Cardiac muscle cell (in vitro differentiated cells and primary cell): ENCODE results near the gene UBLCP1. TPM values are rescaled to one million over a fixed set of nuclear protein-coding genes. Genes with fewer than 3 reads are reported as not detected.
"Not testable (repeated sequence)": the region's sequence is repeated elsewhere in the genome, so short reads cannot be mapped to it uniquely, and the experiment has no call there.

Experiments
- DNase-seq, 2 donors: peaks; one replicate each; pipeline versions ENCODE4 v3.0.0 to v3.0.0-alpha.2; 2010 to 2017; ENCODE audit warnings: low read depth in 1 of 2, low spot score in 1 of 2
- H3K27ac ChIP-seq: fragments of 200-600 bp; sonication (generic); 2 replicates; pipeline ENCODE4 v1.5.1; 2016
- H3K27me3 ChIP-seq: fragments of 200-600 bp; sonication (generic); 2 replicates; pipeline ENCODE4 v1.6.0; 2016; ENCODE audit warnings: control low read depth
- H3K36me3 ChIP-seq: fragments of 200-600 bp; sonication (generic); 2 replicates; pipeline ENCODE4 v1.5.1; 2016; ENCODE audit warnings: control low read depth
- H3K4me1 ChIP-seq: fragments of 200-600 bp; sonication (generic); 2 replicates; pipeline ENCODE4 v1.8.1; 2017; ENCODE audit warnings: low read depth, mild to moderate bottlenecking, mixed run types
- H3K4me3 ChIP-seq: fragments of 200-600 bp; sonication (generic); 2 replicates; pipeline ENCODE4 v1.5.1; 2016; ENCODE audit warnings: mild to moderate bottlenecking
- H3K9me3 ChIP-seq: fragments of 200-600 bp; sonication (generic); 2 replicates; pipeline ENCODE4 v1.5.1; 2017; ENCODE audit warnings: low read depth, mild to moderate bottlenecking, control low read depth
- CTCF ChIP-seq: IDR thresholded peaks from 2 replicates; pipeline ENCODE4 v1.5.1; 2012; ENCODE audit warnings: low read depth, mild to moderate bottlenecking, low read length
- polyA plus RNA-seq: library from polyadenylated mRNA; unstranded; fragments of >200 nt; fragmentation: Nextera tagmentation; extraction: Ambion mirVana; gene quantifications from 2 replicates; pipeline ENCODE4 v1.2.1, GENCODE V29; 2016
- total RNA-seq: library from RNA; depleted of rRNA; stranded (reverse); fragments of >200 nt; gene quantifications from 2 replicates; pipeline ENCODE4 v1.2.3, GENCODE V29; 2016

UBLCP1 gene
- total and polyA plus RNA-seq, 2 experiments from 2014 or later: 12.2 to 30.5 TPM

- Histone ChIP-seq H3K27me3 (peaks cover 33% of the 10 kb centered on the region), H3K36me3 (no peaks in the 10 kb centered on the region)
Measured at GRCh38 chr5:159230657-159231056, 32.4 kb upstream of the UBLCP1 start.

GRCh38 chr5:159231167-159231566 lies 31.9 kb upstream of the UBLCP1 start:
- H3K4me3 ChIP-seq: no peak overlapping the region
- no peaks in the 10 kb centered on the region for H3K9me3 ChIP-seq
- no peaks in the 10 kb centered on the region for H3K36me3 ChIP-seq
- no peak for TF ChIP-seq CTCF
- H3K27me3 ChIP-seq: peaks cover 31% of the 10 kb centered on the region
- H3K27ac ChIP-seq: no peak overlapping the region
- no peaks in the 10 kb centered on the region for H3K4me1 ChIP-seq
- DNase-seq: peak in 1 of 2 donors; percentile 86

More at GRCh38 chr5:159230657-159231056, 32.4 kb upstream of the UBLCP1 start:
- Histone ChIP-seq H3K9me3 (no peaks in the 10 kb centered on the region), H3K4me3 (no peak overlapping the region), H3K4me1 (no peaks in the 10 kb centered on the region), H3K27ac (no peak overlapping the region)
- no peak for DNase-seq
- TF ChIP-seq CTCF: no peak

- H3K27me3 ChIP-seq: peaks cover 23% of the 10 kb centered on the region
- not testable (repeated sequence) for H3K9me3 ChIP-seq, DNase-seq, H3K36me3 ChIP-seq, H3K27ac ChIP-seq, H3K4me3 ChIP-seq, H3K4me1 ChIP-seq
Measured at GRCh38 chr5:159235871-159236520, 27.1 kb upstream of the UBLCP1 start.

- no peak for TF ChIP-seq CTCF
- no peaks in the 10 kb centered on the region for H3K36me3 ChIP-seq
- H3K9me3 ChIP-seq: no peaks in the 10 kb centered on the region
- DNase-seq: no peak
- no peaks in the 10 kb centered on the region for H3K4me1 ChIP-seq
- H3K4me3 ChIP-seq: no peak overlapping the region
- H3K27me3 ChIP-seq: peaks cover 5% of the 10 kb centered on the region
- H3K27ac ChIP-seq: no peak overlapping the region
Measured at GRCh38 chr5:159240301-159240870, 22.7 kb upstream of the UBLCP1 start.

- Histone ChIP-seq H3K4me1 (no peaks in the 10 kb centered on the region), H3K27me3 (peaks cover 21% of the 10 kb centered on the region), H3K36me3 (no peaks in the 10 kb centered on the region), H3K9me3 (no peaks in the 10 kb centered on the region), H3K4me3 (no peak overlapping the region), H3K27ac (no peak overlapping the region)
- TF ChIP-seq CTCF: no peak
- DNase-seq: no peak
Measured at GRCh38 chr5:159241946-159242552, 21.0 kb upstream of the UBLCP1 start.

- H3K36me3 ChIP-seq: no peaks in the 10 kb centered on the region
- H3K27ac ChIP-seq: no peak overlapping the region
- no peak for DNase-seq
- no peaks in the 10 kb centered on the region for H3K9me3 ChIP-seq
- H3K4me3 ChIP-seq: no peak overlapping the region
- H3K4me1 ChIP-seq: no peaks in the 10 kb centered on the region
- H3K27me3 ChIP-seq: peaks cover 27% of the 10 kb centered on the region
- no peak for TF ChIP-seq CTCF
Measured at GRCh38 chr5:159242656-159243055, 20.4 kb upstream of the UBLCP1 start.
